Dendritic cell treated with granulocyte-macrophage colony-stimulating factor and Interleukin-4, amounts not matched to agents 40 ng/mL and 50 ng/mL, for 4 days (primary cell): ENCODE results near the gene IGSF11.
"Not testable (repeated sequence)": the region's sequence is repeated elsewhere in the genome, so short reads cannot be mapped to it uniquely, and the experiment has no call there.

Source experiments
- H3K27ac Mint-ChIP-seq: one replicate; pipeline ENCODE4 v1.8.0; 2022; ENCODE audit warnings: mild to moderate bottlenecking, mixed read lengths
- H3K27me3 Mint-ChIP-seq: one replicate; pipeline ENCODE4 v1.8.0; 2022; ENCODE audit warnings: mild to moderate bottlenecking, mixed read lengths
- H3K36me3 Mint-ChIP-seq: one replicate; pipeline ENCODE4 v1.8.0; 2022; ENCODE audit warnings: low read depth, mixed read lengths
- H3K4me1 Mint-ChIP-seq: one replicate; pipeline ENCODE4 v1.8.0; 2022; ENCODE audit warnings: low read depth, mixed read lengths
- H3K4me3 Mint-ChIP-seq: one replicate; pipeline ENCODE4 v1.8.0; 2022; ENCODE audit warnings: mild to moderate bottlenecking, moderate library complexity, mixed read lengths
- H3K9me3 Mint-ChIP-seq: one replicate; pipeline ENCODE4 v1.8.0; 2022; ENCODE audit warnings: mixed read lengths
- intact Hi-C: fragments of 100-400 bp; cut with micrococcal nuclease; formaldehyde crosslinking; loops from one replicate; pipeline ENCODE4 v1.15.0; 2022

Gene IGSF11

GRCh38 chr3:118910332-118910731 is 124.3 kb downstream of the IGSF11 start:
- H3K4me3 Mint-ChIP-seq = no peak overlapping the region
- no peaks in the 10 kb centered on the region for H3K9me3 Mint-ChIP-seq
- H3K27ac Mint-ChIP-seq = no peak overlapping the region
- no peaks in the 10 kb centered on the region for H3K27me3 Mint-ChIP-seq
- intact Hi-C loops = no loop called here
- H3K4me1 Mint-ChIP-seq = no peaks in the 10 kb centered on the region
- H3K36me3 Mint-ChIP-seq = no peaks in the 10 kb centered on the region

- H3K27me3 Mint-ChIP-seq = no peaks in the 10 kb centered on the region
- H3K9me3 Mint-ChIP-seq = no peaks in the 10 kb centered on the region
- no peak overlapping the region for H3K27ac Mint-ChIP-seq
- no peak overlapping the region for H3K4me3 Mint-ChIP-seq
- H3K36me3 Mint-ChIP-seq = no peaks in the 10 kb centered on the region
- intact Hi-C loops = no loop called here
- H3K4me1 Mint-ChIP-seq = no peaks in the 10 kb centered on the region
Measured at GRCh38 chr3:118909763-118910162, 124.9 kb downstream of the IGSF11 start.

GRCh38 chr3:118907909-118908308 is 126.7 kb downstream of the IGSF11 start:
- Mint-ChIP-seq H3K27me3 (no peaks in the 10 kb centered on the region), H3K4me3 (no peak overlapping the region), H3K9me3 (no peaks in the 10 kb centered on the region), H3K4me1 (no peaks in the 10 kb centered on the region), H3K27ac (no peak overlapping the region), H3K36me3 (no peaks in the 10 kb centered on the region)
- intact Hi-C loops = no loop called here

- no peak overlapping the region for H3K4me3 Mint-ChIP-seq
- H3K4me1 Mint-ChIP-seq = no peaks in the 10 kb centered on the region
- intact Hi-C loops = no loop called here
- no peaks in the 10 kb centered on the region for H3K9me3 Mint-ChIP-seq
- H3K36me3 Mint-ChIP-seq = no peaks in the 10 kb centered on the region
- H3K27ac Mint-ChIP-seq = no peak overlapping the region
- peaks cover 1% of the 10 kb centered on the region for H3K27me3 Mint-ChIP-seq
Measured at GRCh38 chr3:118900737-118901525, 133.7 kb downstream of the IGSF11 start.

- intact Hi-C loops = no loop called here
- Mint-ChIP-seq H3K27ac (no peak overlapping the region), H3K4me1 (no peaks in the 10 kb centered on the region), H3K36me3 (no peaks in the 10 kb centered on the region), H3K9me3 (no peaks in the 10 kb centered on the region), H3K4me3 (no peak overlapping the region), H3K27me3 (peaks cover 2% of the 10 kb centered on the region)
Measured at GRCh38 chr3:118890206-118890605, 144.4 kb downstream of the IGSF11 start.

GRCh38 chr3:118889691-118890090 is 145.0 kb downstream of the IGSF11 start:
- Mint-ChIP-seq H3K4me1 (no peaks in the 10 kb centered on the region), H3K9me3 (no peaks in the 10 kb centered on the region), H3K36me3 (no peaks in the 10 kb centered on the region), H3K27ac (no peak overlapping the region), H3K27me3 (peaks cover 2% of the 10 kb centered on the region), H3K4me3 (no peak overlapping the region)
- intact Hi-C loops = no loop called here

GRCh38 chr3:118886708-118887107 is 147.9 kb downstream of the IGSF11 start:
- H3K9me3 Mint-ChIP-seq = no peaks in the 10 kb centered on the region

GRCh38 chr3:118884748-118885206 is 149.9 kb downstream of the IGSF11 start:
- Mint-ChIP-seq H3K27me3 (peaks cover 5% of the 10 kb centered on the region), H3K36me3 (no peaks in the 10 kb centered on the region), H3K4me3 (no peak overlapping the region), H3K9me3 (no peaks in the 10 kb centered on the region), H3K4me1 (no peaks in the 10 kb centered on the region), H3K27ac (no peak overlapping the region)
- intact Hi-C loops = no loop called here

More at GRCh38 chr3:118886708-118887107, 147.9 kb downstream of the IGSF11 start:
- H3K36me3 Mint-ChIP-seq = no peaks in the 10 kb centered on the region
- H3K27me3 Mint-ChIP-seq = peaks cover 5% of the 10 kb centered on the region
- no peak overlapping the region for H3K4me3 Mint-ChIP-seq
- no peaks in the 10 kb centered on the region for H3K4me1 Mint-ChIP-seq
- no peak overlapping the region for H3K27ac Mint-ChIP-seq
- intact Hi-C loops = no loop called here

- Mint-ChIP-seq H3K9me3 (no peaks in the 10 kb centered on the region), H3K27ac (no peak overlapping the region), H3K4me3 (no peak overlapping the region), H3K27me3 (peaks cover 5% of the 10 kb centered on the region), H3K36me3 (no peaks in the 10 kb centered on the region), H3K4me1 (no peaks in the 10 kb centered on the region)
- intact Hi-C loops = loop anchor here (1.0 kb wide), 1 partner anchor 216 kb away; no protein-coding TSS in a partner anchor
Measured at GRCh38 chr3:118882353-118882947, 152.2 kb downstream of the IGSF11 start.

- Mint-ChIP-seq H3K4me3 (no peak overlapping the region), H3K4me1 (no peaks in the 10 kb centered on the region), H3K36me3 (no peaks in the 10 kb centered on the region), H3K9me3 (peaks cover 28% of the 10 kb centered on the region), H3K27me3 (no peaks in the 10 kb centered on the region), H3K27ac (no peak overlapping the region)
- intact Hi-C loops = no loop called here
Measured at GRCh38 chr3:118868051-118868450, 166.6 kb downstream of the IGSF11 start.

- no peak overlapping the region for H3K4me3 Mint-ChIP-seq
- no peaks in the 10 kb centered on the region for H3K27me3 Mint-ChIP-seq
- peaks cover 26% of the 10 kb centered on the region for H3K9me3 Mint-ChIP-seq
- intact Hi-C loops = no loop called here
- H3K4me1 Mint-ChIP-seq = no peaks in the 10 kb centered on the region
- H3K27ac Mint-ChIP-seq = no peak overlapping the region
- H3K36me3 Mint-ChIP-seq = no peaks in the 10 kb centered on the region
Measured at GRCh38 chr3:118863731-118864322, 170.8 kb downstream of the IGSF11 start.

- Mint-ChIP-seq H3K4me3 (no peak overlapping the region), H3K27ac (no peak overlapping the region), H3K27me3 (no peaks in the 10 kb centered on the region), H3K9me3 (peaks cover 50% of the 10 kb centered on the region), H3K4me1 (no peaks in the 10 kb centered on the region), H3K36me3 (no peaks in the 10 kb centered on the region)
- intact Hi-C loops = no loop called here
Measured at GRCh38 chr3:118859950-118860349, 174.7 kb downstream of the IGSF11 start.

- H3K36me3 Mint-ChIP-seq, H3K27me3 Mint-ChIP-seq, H3K27ac Mint-ChIP-seq, H3K4me1 Mint-ChIP-seq, intact Hi-C loops, H3K4me3 Mint-ChIP-seq: not testable (repeated sequence)
- peaks cover 46% of the 10 kb centered on the region for H3K9me3 Mint-ChIP-seq
Measured at GRCh38 chr3:118851466-118852193, 183.0 kb downstream of the IGSF11 start.

- Mint-ChIP-seq H3K36me3 (no peaks in the 10 kb centered on the region), H3K9me3 (peaks cover 43% of the 10 kb centered on the region), H3K4me1 (no peaks in the 10 kb centered on the region), H3K4me3 (no peak overlapping the region), H3K27me3 (no peaks in the 10 kb centered on the region), H3K27ac (no peak overlapping the region)
- intact Hi-C loops = no loop called here
Measured at GRCh38 chr3:118850687-118851086, 184.0 kb downstream of the IGSF11 start.
